GM18870 (cell line): ENCODE measurements around the gene PCGF6.
A peak's percentile ranks its signal among the peaks of the same experiment; 100 is the strongest.
"Not testable (repeated sequence)": the region's sequence is repeated elsewhere in the genome, so short reads cannot be mapped to it uniquely, and the experiment has no call there.

Source experiments
- ATAC-seq: cut with Tn5 transposase; IDR thresholded peaks from one replicate; pipeline ENCODE4 v1.9.1; 2021; ENCODE audit warnings: moderate library complexity; ENCODE audit not compliant: unreplicated experiment

The PCGF6 gene, protein sequence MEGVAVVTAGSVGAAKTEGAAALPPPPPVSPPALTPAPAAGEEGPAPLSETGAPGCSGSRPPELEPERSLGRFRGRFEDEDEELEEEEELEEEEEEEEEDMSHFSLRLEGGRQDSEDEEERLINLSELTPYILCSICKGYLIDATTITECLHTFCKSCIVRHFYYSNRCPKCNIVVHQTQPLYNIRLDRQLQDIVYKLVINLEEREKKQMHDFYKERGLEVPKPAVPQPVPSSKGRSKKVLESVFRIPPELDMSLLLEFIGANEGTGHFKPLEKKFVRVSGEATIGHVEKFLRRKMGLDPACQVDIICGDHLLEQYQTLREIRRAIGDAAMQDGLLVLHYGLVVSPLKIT

DNA sequence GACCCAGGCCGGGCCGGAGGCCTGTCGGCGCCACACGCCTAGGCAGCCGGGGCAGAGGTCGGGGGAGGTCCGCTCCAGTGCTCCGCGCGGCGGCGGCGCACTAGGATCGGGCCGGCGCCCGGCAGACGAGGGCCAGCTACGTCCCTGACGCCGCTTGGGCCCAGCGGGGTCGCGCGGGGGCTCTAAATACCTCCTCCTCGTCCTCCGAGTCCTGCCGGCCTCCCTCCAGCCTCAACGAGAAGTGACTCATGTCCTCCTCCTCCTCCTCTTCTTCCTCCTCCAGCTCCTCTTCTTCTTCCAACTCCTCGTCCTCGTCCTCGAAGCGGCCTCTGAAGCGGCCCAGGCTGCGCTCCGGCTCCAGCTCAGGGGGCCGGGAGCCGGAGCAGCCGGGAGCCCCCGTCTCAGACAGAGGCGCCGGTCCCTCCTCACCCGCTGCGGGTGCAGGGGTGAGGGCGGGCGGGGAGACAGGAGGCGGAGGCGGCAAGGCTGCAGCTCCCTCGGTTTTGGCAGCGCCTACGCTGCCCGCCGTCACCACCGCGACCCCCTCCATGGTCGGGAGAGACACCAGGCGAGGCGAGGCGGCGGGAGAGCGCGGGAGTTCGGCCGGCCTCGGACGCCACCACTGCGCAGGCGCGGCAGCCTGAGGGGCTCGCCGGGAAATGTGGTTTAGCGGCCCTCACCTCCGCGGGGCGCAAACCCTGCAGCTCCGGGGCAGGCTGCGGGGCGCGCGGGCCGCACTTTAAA lies at the start of gene PCGF6:
PCGF6 (minus strand) TSS at position 624 of the 744 bp plus-strand sequence; CDS start at position 550, 74 bp downstream.
- ATAC-seq, result peak; percentile 52

DNA sequence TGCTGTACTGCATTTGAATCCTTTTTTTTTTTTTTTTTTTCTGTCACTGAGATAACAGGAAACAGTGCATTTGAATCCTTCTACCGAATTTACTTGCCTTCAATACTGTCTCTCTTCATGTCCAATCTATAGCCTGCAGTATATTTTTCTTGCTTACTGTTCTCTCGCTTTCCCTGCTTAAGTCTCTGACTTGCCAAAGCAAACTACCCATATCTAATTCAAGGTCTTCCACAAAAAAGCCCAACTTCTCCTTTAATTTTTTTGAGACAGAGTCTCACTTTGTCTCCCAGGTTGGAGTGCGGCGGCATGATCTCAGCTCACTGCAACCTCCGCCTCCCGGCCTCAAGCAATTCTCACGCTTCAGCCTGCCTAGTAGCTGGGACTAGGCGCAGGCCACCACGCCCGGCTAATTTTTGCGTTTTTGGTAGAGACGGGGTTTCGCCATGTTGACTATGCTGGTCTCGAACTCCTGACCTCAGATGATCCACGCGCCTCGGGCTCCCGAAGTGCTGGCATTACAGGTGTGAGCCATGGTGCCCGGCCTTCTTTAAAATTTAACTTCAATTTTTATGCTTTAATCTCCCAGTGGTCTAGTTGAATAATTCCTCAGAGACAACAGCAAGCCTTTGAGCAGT lies 46.4 kb upstream of the PCGF6 start:
- ATAC-seq, result no peak

DNA sequence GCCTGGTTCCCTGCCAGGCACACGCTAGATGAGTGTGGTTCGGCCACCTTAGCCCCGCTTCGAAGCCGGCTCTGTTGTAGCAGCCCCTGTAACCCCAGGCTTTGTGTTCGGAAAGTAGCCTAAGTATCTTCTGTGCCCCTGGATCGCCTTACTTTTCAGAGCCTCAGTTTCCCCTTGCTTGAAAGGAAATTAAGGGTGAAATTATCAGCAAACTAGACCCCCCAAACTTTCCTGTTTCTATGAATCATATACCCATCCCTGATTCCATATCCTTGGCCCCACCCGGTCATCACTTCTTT lies 45.8 kb upstream of the PCGF6 start:
- ATAC-seq, result no peak

DNA sequence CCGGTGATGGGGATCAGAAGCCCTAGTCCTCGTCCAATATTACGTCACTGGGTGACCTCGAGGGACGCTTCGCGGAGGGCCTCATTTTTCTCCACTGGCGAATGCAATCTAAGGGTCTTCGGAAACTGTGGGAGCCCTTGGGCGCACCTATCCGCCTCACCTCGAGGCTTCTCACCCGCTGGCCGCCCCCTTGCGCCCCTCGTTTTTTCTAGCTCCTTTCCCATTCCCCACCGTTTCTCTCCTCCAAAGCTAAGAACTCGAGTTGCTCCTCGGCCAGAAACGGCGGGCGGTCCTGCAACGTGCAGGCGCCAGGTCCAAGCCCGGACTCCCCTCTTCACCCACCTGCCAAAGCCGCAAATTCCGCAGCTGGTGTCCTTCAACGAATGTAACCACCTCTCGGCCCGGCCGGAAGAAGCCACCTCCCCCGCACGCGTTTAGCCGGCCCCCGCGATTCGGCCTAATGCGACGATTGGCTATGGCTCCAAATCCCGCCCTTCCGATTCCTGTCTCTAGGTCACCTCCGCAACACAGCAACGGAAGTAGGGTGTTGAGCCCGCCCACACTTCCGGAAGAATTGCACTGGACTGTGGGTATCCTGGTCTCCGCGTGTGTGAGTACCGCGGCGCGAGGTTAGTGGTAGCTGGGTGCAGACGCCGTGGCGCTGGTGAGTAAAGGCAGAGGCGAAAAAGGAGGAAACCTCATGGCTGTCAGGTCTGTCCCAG lies 45.3 kb upstream of the PCGF6 start, which contains the start of the genes ATP5MK and PDCD11:
ATP5MK (minus strand) TSS at position 409 of the 722 bp plus-strand sequence. CDS start 4,018 bp downstream, outside the sequence.
PDCD11 (plus strand) TSS at position 560 of the 722 bp plus-strand sequence. CDS start 1,801 bp downstream, outside the sequence.
- peak; percentile 98 for ATAC-seq

DNA sequence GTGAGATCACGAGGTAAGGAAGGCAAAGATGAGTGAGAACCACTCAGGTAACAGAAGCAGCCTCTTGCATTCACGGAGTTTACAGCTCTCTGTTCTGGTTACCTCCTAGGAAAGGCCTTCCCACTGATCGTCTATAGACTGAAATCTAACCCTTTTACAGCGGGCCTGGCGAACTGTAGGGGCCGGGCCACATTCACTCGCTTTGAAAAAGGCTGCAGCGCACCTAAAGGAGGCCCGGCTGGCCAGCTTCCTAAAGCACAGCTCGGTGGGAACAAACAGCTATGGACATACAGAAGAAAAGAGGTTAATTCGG lies 44.8 kb upstream of the PCGF6 start:
- no peak for ATAC-seq

DNA sequence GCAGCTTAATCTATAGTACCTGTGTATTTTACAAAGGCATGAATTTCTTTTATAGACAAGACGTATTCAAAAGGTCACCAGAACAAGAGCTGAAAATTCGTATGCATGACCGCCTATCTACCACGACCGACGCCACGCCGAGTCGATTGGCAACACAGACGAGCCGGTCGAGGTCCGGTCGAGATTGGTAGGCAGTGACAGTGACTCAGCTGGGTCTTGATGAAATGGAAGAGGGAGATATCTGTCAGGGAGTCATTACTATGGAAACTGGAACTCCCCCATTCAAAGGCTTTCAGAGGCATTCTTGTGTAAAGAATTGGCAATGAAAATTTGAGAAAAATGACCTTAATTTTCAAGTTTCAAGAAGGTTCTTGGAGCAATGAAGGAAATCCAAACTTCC lies 43.2 kb upstream of the PCGF6 start:
- no peak for ATAC-seq

DNA sequence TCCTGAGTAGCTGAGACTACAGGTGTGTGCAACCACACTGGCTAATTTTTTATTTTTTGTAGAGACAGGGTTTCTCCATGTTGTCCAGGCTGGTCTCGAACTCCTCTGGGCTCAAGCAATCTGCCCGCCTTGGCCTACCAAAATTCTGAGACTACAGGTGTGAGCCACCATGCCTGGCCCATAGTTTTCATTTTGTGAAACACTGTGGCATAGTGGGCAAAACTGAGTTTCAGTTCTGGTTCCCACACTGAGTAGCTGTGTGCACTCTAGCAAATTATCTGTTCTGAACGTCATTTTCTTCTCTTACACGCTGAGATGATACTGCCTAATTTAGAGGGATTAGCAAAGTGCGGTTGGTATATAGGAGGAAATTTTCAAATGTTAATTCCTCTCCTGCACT lies 31.8 kb upstream of the PCGF6 start:
- no peak for ATAC-seq

DNA sequence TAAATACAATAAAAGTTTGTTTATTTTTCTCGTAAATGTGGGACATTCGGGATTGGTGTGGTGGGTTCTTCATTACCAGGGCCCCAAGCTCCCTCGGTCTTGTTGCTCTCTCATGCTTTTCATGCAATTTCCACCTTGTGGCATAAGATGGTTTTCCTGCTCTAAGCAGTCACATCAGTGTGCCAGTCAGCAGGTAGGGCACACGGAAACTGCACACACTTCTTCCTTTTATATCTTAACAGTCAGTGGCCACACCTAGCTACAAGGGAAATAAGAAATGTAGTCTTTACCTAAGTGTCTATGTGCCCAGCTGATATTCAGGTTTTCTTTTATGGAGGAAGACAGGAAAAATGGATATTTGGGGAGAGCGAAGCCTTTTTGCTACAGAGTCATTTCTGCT lies 23.3 kb upstream of the PCGF6 start:
- ATAC-seq, result no peak

DNA sequence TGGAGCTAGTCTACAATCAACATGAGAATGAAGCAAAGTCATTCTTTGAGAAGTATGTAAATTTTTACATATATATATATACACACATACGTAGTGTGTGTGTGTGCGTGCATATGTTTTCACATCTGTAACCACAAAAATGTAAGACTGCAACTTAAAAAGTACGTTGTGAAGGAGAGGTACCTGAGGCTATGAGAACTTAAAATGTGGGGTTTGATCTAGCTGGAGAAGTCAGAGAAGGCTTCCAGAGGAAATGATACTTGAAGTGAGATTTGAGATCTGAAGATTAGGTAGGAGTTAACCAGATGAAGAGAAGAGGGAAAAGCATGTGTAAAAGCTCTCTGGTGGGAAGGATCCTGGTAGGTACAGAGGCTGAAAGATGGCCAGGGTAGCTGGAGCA lies 22.6 kb upstream of the PCGF6 start:
- no peak for ATAC-seq

DNA sequence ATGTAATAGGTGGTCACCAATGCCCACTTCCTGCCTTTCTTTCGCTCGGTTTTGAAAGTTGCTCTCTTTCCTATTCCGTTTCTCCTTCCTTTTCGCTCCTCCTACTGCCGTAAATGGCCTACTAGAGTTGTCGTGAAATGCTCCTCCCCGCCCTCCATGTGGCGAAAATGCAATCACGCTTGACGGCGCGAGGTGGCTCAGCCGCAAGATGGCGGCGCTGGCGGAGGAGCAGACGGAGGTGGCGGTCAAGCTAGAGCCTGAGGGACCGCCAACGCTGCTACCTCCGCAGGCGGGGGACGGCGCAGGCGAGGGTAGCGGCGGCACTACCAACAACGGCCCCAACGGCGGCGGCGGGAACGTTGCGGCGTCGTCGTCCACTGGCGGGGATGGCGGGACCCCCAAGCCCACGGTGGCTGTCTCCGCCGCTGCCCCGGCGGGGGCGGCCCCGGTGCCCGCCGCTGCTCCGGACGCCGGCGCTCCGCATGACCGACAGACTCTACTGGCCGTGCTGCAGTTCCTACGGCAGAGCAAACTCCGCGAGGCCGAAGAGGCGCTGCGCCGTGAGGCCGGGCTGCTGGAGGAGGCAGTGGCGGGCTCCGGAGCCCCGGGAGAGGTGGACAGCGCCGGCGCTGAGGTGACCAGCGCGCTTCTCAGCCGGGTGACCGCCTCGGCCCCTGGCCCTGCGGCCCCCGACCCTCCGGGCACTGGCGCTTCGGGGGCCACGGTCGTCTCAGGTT lies 17.0 kb upstream of the PCGF6 start, which contains the start of gene TAF5:
TAF5 (plus strand) TSS at position 195 of the 737 bp plus-strand sequence; CDS start at position 209, 14 bp downstream.
- peak; percentile 45 for ATAC-seq

DNA sequence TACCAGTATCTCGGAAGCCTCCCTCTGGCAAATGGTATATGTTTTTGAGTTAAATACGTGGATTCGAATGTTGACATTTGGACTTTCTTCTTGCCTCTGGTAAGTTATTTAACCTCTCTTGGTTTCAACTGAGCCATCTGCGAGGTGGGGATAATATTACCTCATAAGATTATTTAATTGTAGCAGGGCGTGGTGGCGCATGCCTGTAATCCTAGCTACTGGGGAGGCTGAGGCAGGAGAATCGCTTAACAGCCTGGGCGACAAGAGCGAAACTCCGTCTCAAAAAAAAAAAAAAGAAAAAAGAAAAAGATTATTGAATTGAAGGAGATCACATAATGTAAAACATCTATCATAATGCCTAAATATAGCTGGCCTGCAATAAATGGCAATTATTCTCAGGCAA lies 16.4 kb upstream of the PCGF6 start:
- ATAC-seq, result no peak

DNA sequence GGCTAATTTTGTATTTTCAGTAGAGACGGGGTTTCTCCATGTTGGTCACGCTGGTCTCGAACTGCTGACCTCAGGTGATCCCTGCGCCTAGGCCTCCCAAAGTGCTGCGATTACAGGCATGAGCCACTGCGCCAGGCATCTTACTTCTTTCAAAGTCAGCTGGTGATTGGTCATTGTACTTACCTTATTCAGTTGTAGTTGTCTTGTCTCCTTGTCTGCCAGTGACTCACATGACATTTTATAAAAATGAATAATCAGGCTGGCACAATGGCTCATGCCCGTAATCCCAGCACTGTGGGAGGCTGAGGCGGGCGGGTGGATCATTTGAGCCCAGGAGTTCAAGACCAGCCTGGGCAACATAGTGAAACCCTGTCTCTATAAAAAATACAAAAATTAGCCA lies 9.9 kb upstream of the PCGF6 start:
- not testable (repeated sequence) for ATAC-seq

DNA sequence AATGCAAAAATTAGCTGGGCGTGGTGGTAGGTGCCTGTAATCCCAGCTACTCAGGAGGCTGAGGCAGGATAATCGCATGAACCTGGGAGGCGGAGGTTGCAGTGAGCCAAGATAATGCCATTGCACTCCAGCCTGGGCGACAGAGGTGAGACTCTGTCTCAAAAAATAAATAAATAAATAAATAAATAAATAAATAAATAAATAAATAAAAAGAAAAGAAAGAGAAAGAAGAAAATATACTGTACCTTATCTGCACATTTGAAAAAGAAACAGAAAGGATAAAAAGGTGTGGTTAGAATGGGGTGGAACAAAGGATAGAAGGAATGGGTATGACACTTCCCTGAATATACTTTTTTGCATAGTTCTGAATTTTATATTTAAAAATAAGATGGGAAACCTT lies 8.6 kb upstream of the PCGF6 start:
- ATAC-seq, result not testable (repeated sequence)

DNA sequence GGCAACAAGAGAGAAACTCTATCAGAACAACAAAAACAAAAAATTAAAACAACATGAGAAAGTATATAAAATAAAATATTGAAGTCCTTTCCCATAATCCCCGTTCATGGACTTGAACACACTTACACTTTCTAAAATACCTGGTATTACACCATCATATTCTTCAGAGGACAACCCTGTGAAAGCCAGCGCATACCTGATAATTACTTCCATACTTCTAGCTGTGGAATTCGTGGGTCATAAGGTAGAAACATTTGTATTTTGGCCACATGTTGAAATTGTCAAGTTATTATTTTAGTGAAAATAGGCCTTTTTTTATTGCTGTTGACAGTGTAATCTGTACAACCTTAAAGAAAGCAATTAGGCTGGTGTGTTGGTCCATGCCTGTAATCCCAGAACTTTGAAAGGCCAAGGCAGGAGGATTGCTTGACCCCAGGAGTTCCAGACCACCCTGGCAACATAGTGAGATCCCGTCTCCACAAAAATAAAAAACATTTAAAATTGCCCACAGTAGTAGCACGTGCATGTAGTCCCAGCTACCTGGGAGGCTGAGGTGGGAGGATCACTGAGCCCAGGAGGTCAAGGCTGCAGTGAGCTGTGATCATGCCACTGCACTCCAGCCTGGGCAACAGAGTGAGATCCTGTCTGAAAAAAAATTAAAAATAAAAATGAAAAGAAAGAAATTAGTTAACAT lies 5.1 kb upstream of the PCGF6 start:
- ATAC-seq, result no peak

DNA sequence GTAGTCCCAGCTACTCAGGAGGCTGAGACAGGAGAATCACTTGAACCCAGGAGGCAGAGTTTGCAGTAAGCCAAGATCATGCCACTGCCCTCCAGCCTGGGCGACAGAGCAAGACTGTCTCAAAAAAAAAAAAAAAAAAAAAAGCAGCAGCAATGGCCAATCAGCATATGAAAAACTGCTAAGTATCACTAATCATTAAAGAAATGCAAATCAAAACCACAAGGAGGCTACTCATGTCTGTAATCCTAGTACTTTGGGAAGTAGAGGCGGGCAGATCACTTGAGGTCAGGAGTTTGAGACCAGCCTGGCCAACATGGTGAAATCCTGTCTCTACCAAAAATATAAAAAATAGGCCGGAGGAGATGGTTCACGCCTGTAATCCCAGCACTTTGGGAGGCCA lies 3.6 kb upstream of the PCGF6 start:
- not testable (repeated sequence) for ATAC-seq

DNA sequence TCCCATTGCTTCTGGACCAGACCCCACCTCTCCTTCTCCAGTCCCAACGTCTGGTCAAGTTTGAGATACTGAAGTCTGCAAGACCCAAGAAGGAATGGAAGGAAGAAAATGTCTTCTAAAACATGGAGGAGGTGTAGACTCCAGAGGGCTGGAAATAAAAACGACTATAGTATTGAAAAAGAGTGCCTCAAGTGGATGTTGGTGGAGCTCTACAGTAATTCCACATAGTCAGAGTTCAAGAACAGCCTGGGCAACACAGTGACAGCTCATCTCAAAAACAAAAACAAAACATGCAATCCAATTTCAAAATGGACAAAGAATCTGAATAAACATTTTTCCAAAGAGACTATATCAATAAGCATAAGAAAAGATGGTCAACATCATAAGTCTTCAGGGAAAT lies 2.3 kb upstream of the PCGF6 start:
- no peak for ATAC-seq

DNA sequence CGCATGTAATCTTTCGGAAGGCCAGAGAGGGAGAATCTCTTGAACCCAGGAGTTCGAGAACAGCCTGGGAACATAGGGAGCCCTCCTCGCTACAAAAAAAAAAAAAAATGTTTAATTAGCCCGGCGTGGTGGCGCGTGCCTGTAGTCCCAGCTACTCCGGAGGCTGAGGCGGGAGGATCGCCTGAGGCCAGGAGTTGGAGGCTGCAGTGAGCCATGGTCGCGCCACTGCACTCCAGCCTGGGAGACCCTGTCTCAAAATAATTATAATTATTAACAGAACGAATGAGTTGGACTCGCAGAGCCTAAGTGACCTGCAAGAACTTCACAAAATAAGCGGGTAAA lies 794 bp downstream of the PCGF6 start:
- ATAC-seq, result no peak

DNA sequence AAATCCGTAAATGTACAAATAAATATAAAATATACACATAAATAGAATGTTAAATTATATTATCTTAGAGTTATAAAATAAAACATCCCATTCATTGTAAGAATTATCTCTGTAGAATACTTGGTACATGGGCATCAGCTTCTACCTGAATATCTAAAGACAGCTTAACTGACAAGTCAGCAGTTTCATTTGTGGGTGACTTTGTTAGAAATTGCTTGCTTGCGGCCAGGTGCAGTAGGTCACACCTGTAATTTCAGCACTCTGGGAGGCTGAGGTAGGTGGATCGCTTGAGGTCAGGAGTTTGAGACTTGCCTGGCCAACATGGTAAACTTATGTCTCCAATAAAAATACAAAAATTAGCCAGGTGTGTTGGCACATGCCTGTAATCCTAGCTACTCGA lies 14.6 kb downstream of the PCGF6 start:
- no peak for ATAC-seq

DNA sequence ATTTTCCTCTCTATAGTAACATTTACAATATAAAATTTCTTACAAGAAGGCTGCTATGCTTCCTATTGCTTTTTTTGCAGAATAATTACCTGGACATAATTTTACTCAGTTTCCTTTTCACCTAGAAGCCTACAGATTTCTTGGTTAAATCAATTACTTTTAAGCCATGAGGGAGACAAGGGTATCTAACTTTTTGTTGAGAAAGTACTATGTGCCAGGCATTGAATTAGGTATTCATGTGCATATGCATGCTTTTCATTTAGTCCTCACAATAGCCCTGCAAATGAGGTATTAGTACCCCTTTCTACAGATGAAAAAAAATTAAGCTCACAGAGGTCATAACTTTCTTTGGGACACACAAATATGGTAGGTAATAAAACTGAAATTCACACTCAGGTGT lies 16.4 kb downstream of the PCGF6 start:
- no peak for ATAC-seq

DNA sequence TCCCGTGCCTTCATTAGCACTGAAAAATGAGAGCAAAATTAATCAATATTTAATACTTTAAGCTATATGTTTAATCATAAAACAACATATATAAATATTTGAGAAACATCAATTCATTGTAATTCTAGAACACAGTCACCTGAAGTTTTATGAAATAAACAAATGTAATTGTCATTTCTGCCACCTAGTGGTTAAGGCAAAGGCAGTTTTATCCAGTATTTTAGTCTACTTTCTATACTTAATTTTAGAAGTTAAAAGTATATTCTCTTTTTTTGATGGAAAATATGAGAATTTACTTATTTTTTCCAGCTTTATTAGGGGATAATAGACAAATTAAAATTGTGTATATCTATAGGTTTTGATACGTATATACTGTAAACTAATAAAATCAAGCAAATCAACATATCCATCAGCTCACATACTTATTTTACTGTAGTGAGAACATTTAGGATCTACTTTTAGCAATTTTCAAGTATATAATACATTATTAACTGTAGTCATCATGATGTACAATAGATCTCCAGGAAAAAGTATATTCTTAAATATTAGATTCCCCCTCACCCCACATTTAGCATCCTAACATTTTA lies 16.9 kb downstream of the PCGF6 start:
- ATAC-seq, result no peak
